Epithelial cell of proximal tubule (primary cell): Measurements from ENCODE around the gene TBL1X. TPM values are rescaled to one million over a fixed set of nuclear protein-coding genes. Genes with fewer than 3 reads are reported as not detected.

ENCODE experiments used
- DNase-seq: peaks from one replicate; pipeline ENCODE4 v3.0.0-alpha.2; 2011; ENCODE audit warnings: low read depth
- H3K4me3 ChIP-seq: 2 replicates; pipeline ENCODE4 v1.5.1; 2011; ENCODE audit warnings: low read depth, mild to moderate bottlenecking, low read length
- CTCF ChIP-seq: conservative IDR thresholded peaks from 2 replicates; pipeline ENCODE4 v1.5.1; 2012; ENCODE audit warnings: low read depth, mild to moderate bottlenecking, low read length
- total RNA-seq: library from RNA; depleted of rRNA; stranded (reverse); fragments of >200 nt; gene quantifications from 2 replicates; pipeline ENCODE4 v1.2.3, GENCODE V29; 2015

Gene TBL1X
- total RNA-seq, 1 donor from 2014 or later, result 9.1 TPM

DNA sequence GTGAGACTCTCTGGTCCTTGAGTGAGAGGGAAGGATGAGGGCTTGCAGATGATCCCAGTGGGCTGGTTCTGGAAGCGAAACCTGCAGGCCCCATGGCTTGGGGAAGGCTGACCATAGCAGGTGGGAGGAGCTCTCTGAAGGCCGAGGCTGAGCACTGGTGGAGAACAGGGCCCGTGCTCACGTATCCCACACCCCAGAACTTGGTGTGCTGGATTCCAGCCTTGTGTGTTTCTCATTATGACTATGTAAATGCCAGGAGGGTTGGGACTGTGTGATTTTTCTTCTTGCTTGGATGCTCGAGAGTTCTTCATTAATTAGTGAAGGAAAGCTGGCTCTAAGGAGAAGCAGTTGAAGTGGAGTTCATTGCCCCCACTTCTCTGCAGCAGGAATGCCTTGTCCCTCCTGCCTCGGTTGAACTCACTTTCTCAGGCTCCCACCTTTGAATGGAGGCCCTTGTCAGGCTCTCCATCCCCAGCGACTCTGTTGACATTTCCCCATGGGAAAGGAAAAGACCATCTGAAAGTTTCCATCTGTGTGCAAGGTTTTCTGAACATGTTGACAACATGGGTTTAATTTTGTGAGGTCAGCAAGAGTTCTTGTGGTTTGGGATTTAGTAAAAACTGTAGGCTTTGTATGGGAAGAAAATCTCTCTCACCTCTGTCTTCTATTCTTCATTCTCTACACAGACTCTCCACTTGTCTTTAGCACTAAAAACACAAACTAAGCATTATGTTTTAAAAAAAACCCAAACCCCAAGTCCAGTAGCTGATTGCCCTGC is 57.7 kb downstream of the TBL1X start:
- DNase-seq, result no peak
- H3K4me3 ChIP-seq, result no peak overlapping the region
- TF ChIP-seq CTCF, result no peak

GRCh38 chrX:9525511-9526248 is 60.8 kb downstream of the TBL1X start:
- DNase-seq, result no peak
- H3K4me3 ChIP-seq, result no peak overlapping the region
- TF ChIP-seq CTCF, result no peak

DNA sequence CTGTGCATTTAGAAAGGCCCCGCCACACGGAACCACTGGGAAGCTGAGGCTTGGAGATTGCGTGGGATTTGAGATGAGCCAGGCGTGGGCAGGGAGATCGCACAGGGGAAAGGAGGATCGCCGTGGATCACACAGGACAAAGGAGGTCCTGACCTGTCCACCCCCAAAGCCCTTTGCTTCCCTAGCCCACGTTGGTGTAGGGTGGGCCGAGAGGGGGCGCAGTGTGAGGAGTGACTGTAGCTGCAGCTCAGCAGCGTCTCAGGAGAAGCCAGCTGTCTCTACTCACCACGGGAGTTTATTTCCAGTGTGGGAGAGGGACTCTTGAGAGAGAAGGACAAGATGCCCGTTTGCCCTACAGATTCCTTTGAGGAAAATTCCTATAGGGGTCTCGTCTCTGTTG is 62.1 kb downstream of the TBL1X start:
- no peak for TF ChIP-seq CTCF
- no peak for DNase-seq
- H3K4me3 ChIP-seq, result no peak overlapping the region

GRCh38 chrX:9528498-9528897 is 63.6 kb downstream of the TBL1X start:
- TF ChIP-seq CTCF, result no peak

DNA sequence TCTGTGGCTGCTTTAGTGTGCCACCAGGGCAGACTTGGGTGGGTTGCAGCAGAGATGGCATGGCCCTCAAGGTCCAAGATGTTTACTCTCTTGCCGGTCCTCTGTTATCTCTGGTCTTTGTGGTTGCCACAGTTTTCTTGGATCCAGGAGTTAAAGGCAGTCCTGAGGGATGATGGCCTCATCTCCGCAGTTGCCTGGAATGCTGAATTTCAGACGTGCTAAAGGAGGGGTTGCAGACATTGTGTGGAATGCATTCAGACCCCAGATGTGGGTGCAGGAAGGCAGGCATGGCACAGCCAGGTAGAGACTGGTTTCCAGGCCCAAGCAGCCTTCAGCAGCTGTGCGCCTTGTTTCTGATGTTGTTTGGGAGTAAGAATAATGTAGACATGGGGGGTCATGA is 64.4 kb downstream of the TBL1X start:
- TF ChIP-seq CTCF, result no peak
- DNase-seq, result no peak
- no peak overlapping the region for H3K4me3 ChIP-seq

More at GRCh38 chrX:9528498-9528897, 63.6 kb downstream of the TBL1X start:
- no peak overlapping the region for H3K4me3 ChIP-seq
- DNase-seq, result no peak

- TF ChIP-seq CTCF, result no peak
- DNase-seq, result peak; percentile 20
- H3K4me3 ChIP-seq, result no peak overlapping the region
These were observed 66.0 kb downstream of the TBL1X start for GRCh38 chrX:9530848-9531274.
